ENCODE data around the gene SETD2.

SETD2 gene

DNA sequence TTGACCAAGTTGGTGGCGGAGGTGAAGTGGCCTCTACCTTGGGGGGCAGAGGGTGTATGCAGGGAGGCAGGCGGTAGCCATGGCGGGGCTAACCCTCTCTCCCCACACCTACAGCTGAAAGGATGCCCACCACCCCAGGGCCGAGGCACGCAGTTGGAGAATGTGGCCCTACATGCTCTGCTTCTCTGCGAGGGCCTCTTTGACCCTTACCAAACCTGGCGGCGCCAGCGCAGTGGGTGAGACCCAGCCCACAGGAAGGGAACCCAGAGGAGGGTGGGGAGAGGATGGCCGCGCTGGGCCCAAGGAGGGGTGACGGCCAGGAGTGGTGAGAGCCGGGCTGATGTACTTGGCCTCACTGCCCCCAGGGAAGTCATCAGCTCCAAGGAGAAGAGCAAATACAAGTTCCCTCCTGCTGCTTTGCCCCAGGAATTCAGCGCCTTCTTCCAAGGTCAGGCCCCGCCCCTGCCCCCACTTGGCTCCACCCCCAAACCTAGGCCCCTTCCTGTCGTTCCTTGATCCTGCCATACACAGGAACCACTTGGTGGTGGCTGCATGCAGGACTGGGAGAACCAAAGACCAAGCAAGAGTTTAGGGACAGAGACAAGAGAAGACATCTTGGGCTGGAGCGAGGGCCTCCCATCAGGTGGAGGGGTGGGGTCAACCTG lies 174.6 kb downstream of the SETD2 start:
- no peak for TF ChIP-seq CTCF (conservative IDR thresholded peaks at IDR 0.05; ENCODE audit: low read depth)
- POLR2A ChIA-PET (ENCODE audit: low non-redundant PET) = no interaction called here

GRCh38 chr3:46988616-46989015 lies 175.3 kb downstream of the SETD2 start:
- DNase-seq (ENCODE audit: low spot score) = no peak
- CTCF ChIA-PET = no interaction called here
- H3K27ac ChIP-seq = peak overlapping the region; percentile 74
- no peak for TF ChIP-seq CTCF (conservative IDR thresholded peaks at IDR 0.05; ENCODE audit: low read depth)
- POLR2A ChIA-PET (ENCODE audit: low non-redundant PET) = no interaction called here

More for the DNA sequence above, 174.6 kb downstream of the SETD2 start:
- no peak for DNase-seq (ENCODE audit: low spot score)
- CTCF ChIA-PET = no interaction called here
- no peak overlapping the region for H3K27ac ChIP-seq

DNA sequence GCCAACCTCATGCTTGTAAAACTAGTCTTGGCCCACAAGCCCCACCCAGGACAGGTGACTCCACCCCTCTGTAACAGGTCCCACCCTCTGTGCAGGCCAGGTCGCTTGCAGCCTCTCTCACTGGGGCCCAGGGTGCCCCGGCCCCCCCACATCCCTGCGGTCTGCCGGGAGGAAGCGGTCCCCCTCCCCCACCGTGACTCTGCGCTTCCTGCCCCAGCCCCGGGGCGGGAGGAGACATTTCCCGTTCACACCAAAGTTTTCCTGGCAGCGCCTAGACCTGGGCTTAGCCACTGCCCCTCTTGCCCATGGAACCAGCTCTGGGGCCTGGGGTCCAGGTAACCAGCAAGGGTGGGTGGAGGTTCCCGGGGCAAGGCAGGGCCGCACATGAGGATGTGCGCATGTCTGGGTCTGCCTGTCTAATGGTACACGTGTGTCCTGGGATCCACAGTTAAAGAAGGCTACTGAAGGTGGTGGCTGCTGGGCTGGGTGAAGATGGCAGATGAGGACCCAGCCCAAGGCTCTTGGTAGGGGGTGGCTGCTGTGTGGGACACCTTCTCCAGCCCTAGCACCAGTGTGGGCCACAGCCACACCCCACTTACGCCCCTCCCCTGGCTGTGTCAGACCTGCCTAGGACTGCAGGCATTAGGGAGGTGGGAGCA lies 176.0 kb downstream of the SETD2 start:
- TF ChIP-seq CTCF (conservative IDR thresholded peaks at IDR 0.05; ENCODE audit: low read depth) = no peak
- POLR2A ChIA-PET (ENCODE audit: low non-redundant PET) = no interaction called here
- peak; percentile 72 for DNase-seq (ENCODE audit: low spot score)
- peak overlapping the region; percentile 74 for H3K27ac ChIP-seq
- CTCF ChIA-PET = interaction anchor here (0.6 kb wide), 1 partner anchor 49 kb away, joined by 3 read pairs; no protein-coding TSS in a partner anchor

GRCh38 chr3:46987319-46987742 lies 176.6 kb downstream of the SETD2 start:
- ChIA-PET POLR2A (ENCODE audit: low non-redundant PET) (no interaction called here), CTCF (interaction anchor here (0.6 kb wide), 1 partner anchor 48 kb away, joined by 3 read pairs; no protein-coding TSS in a partner anchor)
- no peak for DNase-seq (ENCODE audit: low spot score)
- H3K27ac ChIP-seq = peak overlapping the region; percentile 74
- TF ChIP-seq CTCF (conservative IDR thresholded peaks at IDR 0.05; ENCODE audit: low read depth) = no peak

GRCh38 chr3:46986782-46987310 lies 177.1 kb downstream of the SETD2 start:
- ChIA-PET CTCF (no interaction called here), POLR2A (ENCODE audit: low non-redundant PET) (no interaction called here)
- no peak for DNase-seq (ENCODE audit: low spot score)
- no peak for TF ChIP-seq CTCF (conservative IDR thresholded peaks at IDR 0.05; ENCODE audit: low read depth)
- H3K27ac ChIP-seq = peak overlapping the region; percentile 74

DNA sequence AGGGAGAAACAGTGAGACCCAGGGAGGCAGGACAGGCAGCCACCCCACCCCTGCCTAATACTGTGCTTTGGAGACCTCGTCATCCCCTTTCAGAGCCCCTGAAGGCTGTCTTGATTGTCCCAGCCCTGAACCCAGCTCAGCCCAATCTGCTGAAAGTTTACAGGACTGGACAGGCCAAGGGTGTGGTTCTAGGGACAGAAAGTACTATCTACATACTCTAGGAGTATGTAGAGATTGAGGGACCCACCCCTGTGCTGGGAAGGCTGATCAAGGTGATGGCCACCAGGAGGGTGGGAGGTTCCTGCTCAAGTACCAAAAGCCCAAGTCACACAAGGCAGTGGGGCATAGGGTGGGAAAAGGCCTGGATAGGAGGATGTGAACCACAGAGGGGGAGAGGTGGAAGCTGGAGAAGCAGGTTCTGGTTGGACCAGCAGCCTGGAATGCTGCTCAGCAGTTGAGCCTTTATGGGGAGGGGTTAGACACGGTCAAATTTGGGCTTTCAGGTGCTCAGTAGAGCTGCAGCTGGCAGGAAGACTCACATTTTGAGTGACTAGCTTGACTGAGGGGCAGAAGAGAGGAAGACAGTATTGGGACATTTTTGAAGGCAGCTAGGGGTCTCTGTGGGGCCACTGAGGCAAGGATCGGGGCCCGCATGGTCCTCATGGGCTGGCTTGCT lies 177.7 kb downstream of the SETD2 start:
- POLR2A ChIA-PET (ENCODE audit: low non-redundant PET) = no interaction called here
- TF ChIP-seq CTCF (conservative IDR thresholded peaks at IDR 0.05; ENCODE audit: low read depth) = no peak
- CTCF ChIA-PET = no interaction called here
- H3K27ac ChIP-seq = peak overlapping the region; percentile 74
- DNase-seq (ENCODE audit: low spot score) = no peak
